H1 (cell line): Measurements from ENCODE around the gene CBR4. TPM values are rescaled to one million over a fixed set of nuclear protein-coding genes. Genes with fewer than 3 reads are reported as not detected.

Experiments used
- polyA plus RNA-seq, 7 experiments: library from polyadenylated mRNA; depleted of rRNA in 3 of 7; stranded (reverse) in 5 of 7; unstranded in 2 of 7; fragments of >200 nt in 5 of 7; fragments of 200-250 nt in 2 of 7; gene quantifications; 1 replicate in 5 of 7; 2 replicates in 1 of 7; 4 replicates in 1 of 7; pipeline versions ENCODE4 v1.2.1 to v1.2.3, GENCODE V29; 2011 to 2013; ENCODE audit warnings: missing spikeins in 2 of 7, mixed read lengths in 2 of 7
- small RNA-seq: library from polyadenylated mRNA; stranded (forward); fragments of <200 nt; extraction: miRNeasy Mini kit (QIAGEN cat#:217004); gene quantifications from one replicate; pipeline ENCODE3, GENCODE V24; 2013; ENCODE audit not compliant: insufficient read depth
- total RNA-seq: library from RNA; stranded (reverse); fragmentation: NEBNext Ultra II Directional; extraction: Animal tissue kit (Norgen Biotek cat#: 25700); gene quantifications from 2 replicates; pipeline ENCODE4 v1.2.1, GENCODE V29; 2021

CBR4 gene
- total and polyA plus RNA-seq, 2 of the 8 experiments (the other 6 are each of a cell fraction or from before 2014, with no cell fraction given) = 8.6 to 29.5 TPM

Small RNA genes lying within 50 kb of the gene (small RNA-seq; reads per million reads assigned to genes)
- gene RNY4P17 = 1.2 reads per million
